Measurements from ENCODE around the gene CATSPER1. TPM values are rescaled to one million over a fixed set of nuclear protein-coding genes. Genes with fewer than 3 reads are reported as not detected.

CATSPER1 gene
- total and polyA plus RNA-seq, 2 of the 8 experiments (the other 6 are each of a cell fraction or from before 2014, with no cell fraction given), result not detected

DNA sequence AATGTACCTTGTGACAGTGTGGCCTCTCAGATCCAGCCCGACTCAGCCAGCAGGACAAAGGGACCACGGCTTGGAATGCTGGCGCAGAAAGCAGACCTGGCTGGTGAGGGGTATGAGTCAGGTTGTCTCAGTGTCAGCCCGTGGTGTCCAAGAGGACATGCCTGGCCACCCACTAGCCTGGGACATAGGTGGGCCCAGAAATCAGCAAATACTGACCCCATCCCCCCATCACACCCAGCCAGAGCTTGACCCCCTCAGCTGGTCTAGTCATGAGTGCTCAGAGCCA, 19.4 kb downstream of the CATSPER1 start:
- no peak overlapping the region for H4K8ac ChIP-seq (ENCODE audit: extremely low read depth, insufficient read depth, low read length)
- FAIRE-seq (no peak), DNase-seq (ENCODE audit: low read depth in 1 of 2, low spot score in 2 of 2) (no peak)
- H3K56ac ChIP-seq (replicated peaks; ENCODE audit: insufficient read length, low read depth, low read length), result no peak overlapping the region
- H3K18ac ChIP-seq (ENCODE audit: extremely low read depth, low read length), result no peak overlapping the region
- no peak overlapping the region for H3K14ac ChIP-seq (ENCODE audit: insufficient read length)
- H3K79me2 ChIP-seq (ENCODE audit: control insufficient read depth in 1 of 2, insufficient read depth in 2 of 2, low read length in 2 of 2), result peaks cover 0 to 10% of the 10 kb centered on the region in 2 experiments; a peak in 2 of 4 replicates
- no peak overlapping the region for H3K4me3 ChIP-seq (ENCODE audit: extremely low read depth in 1 of 4, insufficient read depth in 2 of 4, low read depth in 3 of 4, low read length in 4 of 4)
- peaks cover 3 to 13% (median 11%) of the 10 kb centered on the region in 4 experiments for H3K27me3 ChIP-seq (replicated peaks in 1 of 4; ENCODE audit: control insufficient read depth in 3 of 4, extremely low read depth in 1 of 4, insufficient read depth in 3 of 4, low read length in 3 of 4)
- H3K79me1 ChIP-seq (ENCODE audit: low read depth, low read length), result peaks cover 8% of the 10 kb centered on the region
- H3K23me2 ChIP-seq (ENCODE audit: low read depth, low read length), result peaks cover 2% of the 10 kb centered on the region; the same call in 1 of the 2 replicates
- H2BK20ac ChIP-seq (ENCODE audit: low read length), result no peak overlapping the region
- no peak overlapping the region; a peak in 1 of 4 replicates for H3K4me2 ChIP-seq (ENCODE audit: insufficient read depth in 1 of 2, low read depth in 2 of 2, low read length in 2 of 2)
- H4K91ac ChIP-seq (replicated peaks; ENCODE audit: insufficient read length, low read length), result no peak overlapping the region
- TF ChIP-seq CEBPB (IDR thresholded peaks at IDR 0.05; ENCODE audit: low read depth, low read length) (no peak), POLR2AphosphoS5 (IDR thresholded peaks at IDR 0.05; ENCODE audit: low read depth, low read length) (0 out of 2 replicates have a peak, but pooled peaks have one; percentile 4)
- WGBS, 2 experiments (ENCODE audit: extremely low coverage in 1 of 2, insufficient coverage in 1 of 2, insufficient read length in 1 of 2, insufficient replicate concordance in 2 of 2, low coverage in 1 of 2, low lambda C conversion rate in 2 of 2, missing lambda C conversion rate in 1 of 2), result 79% methylated on average over 4 of the region's 4 CpGs; no CpG with 5 or more reads in 1 of the 2 experiments
- no peak overlapping the region for H2AK5ac ChIP-seq (ENCODE audit: low read depth, low read length)
- CTCF ChIA-PET (ENCODE audit: partially characterized antibody), result interaction anchor here (0.8 to 3.1 kb wide), 3 partner anchors 16 to 105 kb away, joined by 3 to 15 read pairs (median 9); no protein-coding TSS in a partner anchor
- no peaks in the 10 kb centered on the region for H3K9me3 ChIP-seq (ENCODE audit: insufficient read depth in 2 of 2, low read depth in 1 of 2, low read length in 1 of 2)
- no peak overlapping the region for H3K4ac ChIP-seq (replicated peaks; ENCODE audit: insufficient read length, low read depth, low read length)
- H2BK12ac ChIP-seq (ENCODE audit: low read depth, low read length), result peak overlapping the region; percentile 71; the same call in 1 of the 2 replicates
- no peak overlapping the region for H2AFZ ChIP-seq (ENCODE audit: low read length)
- H3K36me3 ChIP-seq (ENCODE audit: control insufficient read depth in 2 of 4, insufficient read depth in 4 of 4, low read length in 3 of 4), result peaks cover 0 to 10% (median 4%) of the 10 kb centered on the region in 4 experiments; a peak in 5 of 8 replicates
- H3K23ac ChIP-seq (ENCODE audit: insufficient read length), result no peak overlapping the region
- peaks cover 0 to 21% (median 8%) of the 10 kb centered on the region in 4 experiments; a peak in 5 of 7 replicates for H3K4me1 ChIP-seq (replicated peaks in 1 of 4; ENCODE audit: control insufficient read depth in 3 of 4, insufficient read depth in 4 of 4, low read length in 3 of 4)
- 0 out of 2 replicates have a peak overlapping the region, but pooled peaks have one; percentile 18 for H2BK15ac ChIP-seq (ENCODE audit: low read length)
- no peak overlapping the region for H3K27ac ChIP-seq (ENCODE audit: low read depth, low read length)
- peak overlapping the region; percentile 49; the same call in 1 of the 2 replicates for H2BK5ac ChIP-seq (ENCODE audit: low read depth, low read length)
- no peak overlapping the region for H3K9ac ChIP-seq (replicated peaks in 1 of 4; ENCODE audit: extremely low read depth in 1 of 4, low read depth in 3 of 4, low read length in 3 of 4)
- no peak overlapping the region for H2BK120ac ChIP-seq (replicated peaks; ENCODE audit: low read depth, low read length)
- H4K5ac ChIP-seq (ENCODE audit: insufficient read length, low read depth, low read length), result no peak overlapping the region
- peaks cover 0 to 4% of the 10 kb centered on the region in 2 experiments for H4K20me1 ChIP-seq (replicated peaks in 1 of 2; ENCODE audit: control insufficient read depth in 1 of 2, insufficient read depth in 2 of 2, low read length in 2 of 2)
- POLR2A ChIA-PET (ENCODE audit: partially characterized antibody), result interaction anchor here (1.1 to 1.5 kb wide), 2 partner anchors 44 to 147 kb away, joined by 3 to 4 read pairs; partner anchors contain the start of gene MUS81
